Mammary epithelial cell (primary cell): ENCODE data around the gene TRAPPC2L.

Experiments used
- EZH2 ChIP-seq: IDR thresholded peaks from 2 replicates; pipeline ENCODE4 v1.6.1; 2012; ENCODE audit warnings: low read length, inconsistent platforms, borderline replicate concordance
- TF ChIP-seq, protein P1 (sequence below), 2 donors: IDR thresholded peaks in 1 of 2; conservative IDR thresholded peaks in 1 of 2; 2 replicates each; pipeline ENCODE4 v1.5.1; 2011 to 2012; ENCODE audit warnings: inconsistent platforms in 2 of 2, low read length in 2 of 2, mild to moderate bottlenecking in 2 of 2, control low read depth in 1 of 2, low read depth in 1 of 2; ENCODE audit not compliant: insufficient read depth in 1 of 2; ENCODE audit errors: extremely low read depth in 1 of 2

DNA sequence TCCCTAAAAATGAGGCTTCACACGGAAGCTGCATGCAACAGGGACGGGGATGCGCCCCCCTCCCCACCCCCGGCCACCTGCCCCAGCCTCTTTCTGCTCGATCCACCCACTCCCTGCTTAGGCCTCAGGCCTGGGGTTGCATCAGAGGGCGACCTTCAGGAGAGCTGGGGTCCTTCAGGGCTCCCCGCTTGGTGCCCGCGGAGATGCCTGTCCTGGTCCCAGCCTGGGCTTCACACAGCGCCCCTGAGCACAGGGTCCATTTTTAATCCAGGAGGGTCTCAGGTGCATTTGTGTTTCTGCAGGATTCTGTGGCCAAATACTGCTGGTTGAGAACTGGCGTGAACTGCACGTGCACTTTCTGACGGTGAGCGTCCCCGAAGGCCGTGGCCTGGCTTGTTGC is 37.8 kb upstream of the TRAPPC2L start:
- TF ChIP-seq, protein P1, sequence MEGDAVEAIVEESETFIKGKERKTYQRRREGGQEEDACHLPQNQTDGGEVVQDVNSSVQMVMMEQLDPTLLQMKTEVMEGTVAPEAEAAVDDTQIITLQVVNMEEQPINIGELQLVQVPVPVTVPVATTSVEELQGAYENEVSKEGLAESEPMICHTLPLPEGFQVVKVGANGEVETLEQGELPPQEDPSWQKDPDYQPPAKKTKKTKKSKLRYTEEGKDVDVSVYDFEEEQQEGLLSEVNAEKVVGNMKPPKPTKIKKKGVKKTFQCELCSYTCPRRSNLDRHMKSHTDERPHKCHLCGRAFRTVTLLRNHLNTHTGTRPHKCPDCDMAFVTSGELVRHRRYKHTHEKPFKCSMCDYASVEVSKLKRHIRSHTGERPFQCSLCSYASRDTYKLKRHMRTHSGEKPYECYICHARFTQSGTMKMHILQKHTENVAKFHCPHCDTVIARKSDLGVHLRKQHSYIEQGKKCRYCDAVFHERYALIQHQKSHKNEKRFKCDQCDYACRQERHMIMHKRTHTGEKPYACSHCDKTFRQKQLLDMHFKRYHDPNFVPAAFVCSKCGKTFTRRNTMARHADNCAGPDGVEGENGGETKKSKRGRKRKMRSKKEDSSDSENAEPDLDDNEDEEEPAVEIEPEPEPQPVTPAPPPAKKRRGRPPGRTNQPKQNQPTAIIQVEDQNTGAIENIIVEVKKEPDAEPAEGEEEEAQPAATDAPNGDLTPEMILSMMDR (conservative IDR thresholded peaks at IDR 0.05 in 1 of 2, IDR thresholded peaks at IDR 0.05 in 1 of 2; ENCODE audit: extremely low read depth in 1 of 2, insufficient read depth in 1 of 2, low read depth in 1 of 2, low read length in 2 of 2) = no peak
- TF ChIP-seq EZH2 = no peak
